HG03039 (cell line): Measurements from ENCODE around the gene TP53.

ENCODE experiments used
- ATAC-seq: cut with Tn5 transposase; IDR thresholded peaks from one replicate; pipeline ENCODE4 v1.9.1; 2021; ENCODE audit warnings: mild to moderate bottlenecking, moderate library complexity; ENCODE audit not compliant: unreplicated experiment

Gene TP53

DNA sequence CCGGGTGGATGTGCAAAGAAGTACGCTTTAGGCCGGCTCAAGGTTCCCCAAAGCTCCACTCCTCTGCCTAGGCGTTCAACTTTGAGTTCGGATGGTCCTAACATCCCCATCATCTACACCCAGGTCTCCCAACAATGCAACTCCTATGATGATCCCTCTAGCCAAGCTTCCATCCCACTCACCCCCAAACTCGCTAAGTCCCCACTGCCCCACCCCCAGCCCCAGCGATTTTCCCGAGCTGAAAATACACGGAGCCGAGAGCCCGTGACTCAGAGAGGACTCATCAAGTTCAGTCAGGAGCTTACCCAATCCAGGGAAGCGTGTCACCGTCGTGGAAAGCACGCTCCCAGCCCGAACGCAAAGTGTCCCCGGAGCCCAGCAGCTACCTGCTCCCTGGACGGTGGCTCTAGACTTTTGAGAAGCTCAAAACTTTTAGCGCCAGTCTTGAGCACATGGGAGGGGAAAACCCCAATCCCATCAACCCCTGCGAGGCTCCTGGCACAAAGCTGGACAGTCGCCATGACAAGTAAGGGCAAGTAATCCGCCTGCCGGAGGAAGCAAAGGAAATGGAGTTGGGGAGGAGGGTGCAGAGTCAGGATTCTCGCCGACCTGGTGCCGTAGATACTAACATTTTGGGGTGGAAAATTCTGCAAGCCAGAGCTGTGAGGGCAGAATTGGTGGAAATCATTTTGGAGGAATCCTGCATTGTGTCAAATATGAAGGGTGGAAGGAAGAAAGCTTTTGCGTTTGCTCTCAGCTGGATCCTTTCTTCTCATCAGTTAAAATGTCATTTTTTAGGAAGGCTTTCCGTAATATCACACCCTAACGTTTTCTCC, at the start of gene TP53:
TSS of gene TP53 (minus strand) at position 419 of the 836 bp plus-strand sequence. CDS start 10,896 bp downstream, outside the sequence.
- ATAC-seq: peak; percentile 32

DNA sequence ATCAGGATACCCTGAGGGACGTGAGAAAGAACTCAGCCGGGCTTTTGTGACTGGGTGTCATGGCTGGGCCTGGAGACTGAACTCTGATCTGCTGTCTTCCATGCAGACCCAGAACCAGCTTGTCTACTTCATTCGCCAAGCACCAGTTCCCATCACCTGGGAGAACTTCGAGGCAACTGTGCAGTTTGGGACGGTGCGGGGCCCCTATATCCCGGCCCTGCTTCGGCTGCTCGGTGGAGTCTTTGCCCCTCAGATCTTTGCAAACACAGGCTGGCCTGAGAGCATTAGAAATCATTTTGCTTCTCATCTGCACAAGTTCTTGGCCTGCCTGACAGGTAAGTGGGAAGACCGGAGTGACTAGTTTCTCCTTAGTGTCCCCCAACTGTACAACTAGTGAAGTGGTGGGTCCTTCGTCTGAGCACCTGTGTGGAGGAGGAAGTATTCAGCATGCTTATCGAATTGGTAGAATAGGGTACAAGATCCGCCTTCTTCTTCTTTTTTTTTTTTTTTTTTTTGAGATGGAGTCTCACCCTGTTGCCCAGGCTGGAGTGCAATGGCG, 45.8 kb upstream of the TP53 start:
- no peak for ATAC-seq

DNA sequence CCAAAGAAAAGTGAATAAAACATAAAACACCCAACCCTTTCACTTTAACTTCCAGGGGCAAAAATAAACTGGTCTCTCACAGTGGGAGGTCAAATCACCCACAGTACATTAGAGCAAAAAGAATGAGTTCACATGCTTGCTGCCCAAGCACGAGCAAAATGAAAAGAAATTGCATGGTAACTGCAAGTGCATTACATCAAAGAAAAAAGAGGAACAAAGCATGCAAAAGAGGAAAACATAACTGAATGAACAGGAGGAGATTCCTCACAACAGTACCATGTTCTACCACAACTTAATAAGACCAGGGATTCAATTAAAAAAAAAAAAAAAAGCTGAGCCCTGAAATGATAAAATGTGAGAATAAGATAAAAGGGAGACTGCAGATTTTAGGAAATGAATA, 42.5 kb upstream of the TP53 start:
- no peak for ATAC-seq

DNA sequence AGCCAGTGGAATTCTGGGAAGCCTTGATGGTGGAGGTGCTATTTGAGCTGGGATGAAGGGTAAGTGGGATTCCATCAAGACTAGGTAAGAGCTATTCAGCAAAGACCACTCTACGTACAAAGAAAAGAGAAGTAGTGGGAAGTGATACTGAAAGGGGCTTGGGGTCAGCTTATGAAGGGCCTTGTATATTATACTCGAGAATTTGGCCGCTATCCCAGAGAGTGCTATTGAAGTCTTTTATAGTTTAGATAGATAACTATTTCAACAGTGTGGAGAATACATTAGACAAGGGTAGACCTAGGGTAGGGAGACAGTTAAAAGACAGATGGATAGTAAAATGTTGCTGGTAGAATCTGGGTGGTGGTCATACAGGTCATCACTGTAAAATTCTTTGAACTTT, 40.6 kb upstream of the TP53 start:
- no peak for ATAC-seq

DNA sequence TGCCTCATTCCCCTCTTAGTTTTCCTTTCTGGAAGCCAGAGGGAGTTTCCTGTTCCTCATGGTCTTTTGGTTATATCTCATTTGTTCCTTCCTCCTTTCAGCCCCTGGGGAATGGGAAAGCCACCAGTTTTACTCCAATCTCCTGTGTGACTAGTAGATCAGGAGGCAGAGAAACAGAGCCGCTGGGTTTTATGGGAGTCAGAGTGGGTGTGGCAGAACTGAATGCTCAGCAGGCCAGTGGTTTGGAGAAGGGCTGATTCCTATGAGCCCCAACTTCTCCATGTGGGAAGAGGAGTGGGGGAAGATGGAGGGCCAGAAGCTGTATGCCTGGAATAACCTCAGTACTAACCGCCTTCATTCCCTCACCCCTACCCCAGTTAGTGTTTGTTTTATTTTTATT, 34.3 kb upstream of the TP53 start:
- no peak for ATAC-seq

DNA sequence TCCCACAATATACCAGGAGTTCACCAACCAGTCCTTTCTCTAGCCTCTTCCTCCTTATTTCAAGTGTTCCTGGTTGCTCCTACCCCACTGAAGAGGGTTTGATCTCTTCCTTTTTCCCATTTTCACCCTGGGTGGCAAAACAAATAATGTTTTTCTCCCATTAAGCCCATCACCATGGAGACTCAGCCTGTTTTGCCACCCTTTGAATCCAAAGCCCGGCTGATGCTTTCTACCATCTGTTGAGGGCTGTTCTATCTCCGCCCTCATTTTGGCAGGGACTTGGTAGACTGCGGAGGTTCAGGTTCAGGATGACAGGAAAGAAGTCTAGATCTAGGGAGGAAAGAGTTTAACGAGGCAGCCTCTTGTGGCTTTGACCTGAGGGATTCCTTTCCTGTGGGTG, 32.8 kb upstream of the TP53 start:
- ATAC-seq: no peak

DNA sequence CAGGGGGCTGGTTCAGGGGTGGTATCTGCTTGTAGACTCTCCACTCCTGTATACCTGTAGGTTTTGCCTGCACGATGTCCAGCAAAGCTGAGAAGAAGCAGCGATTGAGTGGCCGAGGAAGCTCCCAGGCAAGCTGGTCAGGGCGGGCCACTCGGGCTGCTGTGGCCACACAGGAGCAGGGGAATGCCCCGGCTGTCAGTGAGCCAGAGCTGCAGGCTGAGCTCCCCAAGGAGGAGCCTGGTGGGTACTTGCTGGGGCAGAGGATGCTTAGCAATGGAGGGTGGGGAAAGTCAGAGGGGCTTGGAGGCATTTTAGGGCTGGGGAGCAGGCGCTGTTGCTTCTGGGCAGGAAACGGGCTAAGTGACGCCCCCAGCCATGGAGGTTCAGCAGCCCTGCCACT, 32.4 kb upstream of the TP53 start:
- no peak for ATAC-seq

DNA sequence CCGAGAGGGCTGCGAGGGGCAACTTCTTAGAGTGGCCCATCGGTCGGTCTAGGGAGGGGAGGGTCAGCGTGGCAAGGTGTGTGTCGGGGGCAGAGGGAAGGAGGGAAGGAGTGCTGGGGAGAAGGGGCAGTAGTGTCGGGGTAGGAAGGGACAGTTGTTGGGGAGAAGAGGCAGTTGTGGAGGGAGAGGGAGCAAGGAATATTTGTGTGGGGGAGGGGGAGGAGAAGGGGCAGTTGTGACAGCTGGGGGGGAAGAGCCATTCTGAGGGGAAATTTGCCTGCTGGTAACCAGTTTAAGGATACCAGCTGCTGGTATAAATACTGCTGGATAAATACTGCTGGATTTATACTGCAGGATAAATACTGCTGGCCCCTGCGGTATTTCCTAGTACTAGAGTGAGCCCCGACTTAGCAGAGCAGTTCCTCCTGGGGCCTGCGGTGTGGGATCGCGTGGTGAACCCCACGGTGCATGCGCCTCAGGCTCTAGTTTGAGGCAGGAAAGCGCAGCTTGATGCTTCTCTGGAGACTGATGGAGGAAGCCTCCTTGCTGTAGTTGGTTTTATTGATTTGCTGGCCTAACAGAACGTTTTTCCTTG, 30.6 kb upstream of the TP53 start:
- no peak for ATAC-seq

DNA sequence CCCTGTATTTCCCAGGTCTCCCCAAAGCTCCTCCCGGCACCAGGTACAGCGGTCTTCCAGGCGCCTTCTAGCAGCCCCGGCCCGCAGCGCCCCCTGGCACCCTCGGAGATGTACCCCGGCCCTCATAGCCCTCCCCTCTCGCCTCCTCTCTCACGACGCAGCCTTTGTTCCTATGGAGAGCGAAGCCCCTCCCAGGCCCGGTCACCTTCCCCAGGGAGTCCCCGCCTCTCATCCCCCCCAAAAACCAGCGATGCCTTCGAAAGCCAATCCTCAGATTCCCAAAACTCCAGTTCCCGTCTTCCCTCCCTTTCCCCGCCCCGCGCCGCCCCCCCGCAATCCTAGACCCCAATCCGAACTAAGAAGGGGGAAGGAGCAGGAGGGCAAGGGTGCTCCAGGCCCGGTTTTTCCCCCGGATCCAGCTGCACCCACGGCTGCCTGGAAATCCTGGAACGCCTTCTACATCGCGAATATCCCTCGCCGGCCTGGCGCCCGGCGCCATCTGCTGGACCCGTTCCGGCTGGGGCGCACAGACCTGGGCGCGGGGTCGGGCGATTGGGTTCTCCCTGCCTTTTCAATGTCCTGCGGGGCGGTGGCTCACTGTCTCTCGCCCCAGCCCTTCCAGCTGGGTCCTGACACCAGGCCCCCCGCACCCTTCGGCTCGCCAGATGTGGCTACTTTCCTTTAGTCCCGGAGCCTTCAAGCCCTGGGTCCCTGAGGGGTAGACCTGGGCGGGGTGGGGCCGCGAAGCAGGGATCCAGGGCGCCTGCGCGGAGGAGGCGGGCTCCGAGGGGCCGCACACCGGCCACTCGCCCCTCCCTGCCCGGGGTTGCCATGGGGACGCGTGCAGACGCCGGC, 29.8 kb upstream of the TP53 start, which contains the start of gene DNAH2:
TSS of gene DNAH2 (plus strand) at position 844 of the 855 bp plus-strand sequence. CDS start 1,991 bp downstream, outside the sequence.
- no peak for ATAC-seq

DNA sequence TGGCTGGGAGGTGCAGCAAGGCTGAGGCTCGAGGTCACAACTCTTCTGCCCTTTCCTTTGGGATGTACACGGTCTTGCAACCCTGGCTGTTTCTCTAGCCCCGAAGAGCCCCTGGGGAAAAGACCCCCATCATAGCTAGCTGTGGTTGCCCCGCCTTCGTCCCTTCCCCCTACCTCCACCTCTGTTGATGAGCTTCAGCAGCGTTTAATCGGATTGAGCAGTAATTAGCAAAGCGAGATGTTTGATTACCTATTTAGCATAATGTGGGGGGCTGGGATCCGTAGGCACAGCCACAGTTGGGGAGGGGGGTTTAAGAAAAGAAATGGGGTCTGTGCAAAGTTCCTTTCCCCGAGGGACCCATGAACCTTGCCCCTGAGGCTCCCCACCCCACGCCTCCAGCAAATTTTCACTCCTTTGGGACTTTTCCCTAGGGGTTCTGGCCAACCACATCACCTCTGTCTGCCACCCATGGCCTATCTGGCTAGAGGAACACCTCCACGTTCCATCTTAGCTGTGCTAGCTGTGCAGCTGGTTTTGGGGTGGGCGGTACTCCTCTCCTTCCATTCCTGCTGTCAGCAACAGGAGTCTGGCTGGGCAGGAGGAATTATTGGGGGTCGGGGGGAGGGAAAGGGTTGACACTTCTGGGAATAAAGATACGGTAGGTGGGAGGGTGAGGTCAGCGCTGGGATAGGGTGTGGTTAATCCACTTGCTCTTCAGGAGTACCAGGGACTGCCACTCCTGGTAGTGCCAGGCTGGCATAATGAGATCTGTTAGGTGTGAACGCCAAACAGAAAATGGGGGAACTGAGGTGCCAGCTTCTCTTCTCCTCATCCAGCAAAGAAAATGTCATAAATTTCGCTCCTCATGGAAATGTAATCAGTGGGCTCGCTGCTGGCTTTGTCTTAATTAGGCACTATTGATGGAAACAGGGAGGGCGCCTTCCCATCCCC, 28.9 kb upstream of the TP53 start:
- no peak for ATAC-seq

DNA sequence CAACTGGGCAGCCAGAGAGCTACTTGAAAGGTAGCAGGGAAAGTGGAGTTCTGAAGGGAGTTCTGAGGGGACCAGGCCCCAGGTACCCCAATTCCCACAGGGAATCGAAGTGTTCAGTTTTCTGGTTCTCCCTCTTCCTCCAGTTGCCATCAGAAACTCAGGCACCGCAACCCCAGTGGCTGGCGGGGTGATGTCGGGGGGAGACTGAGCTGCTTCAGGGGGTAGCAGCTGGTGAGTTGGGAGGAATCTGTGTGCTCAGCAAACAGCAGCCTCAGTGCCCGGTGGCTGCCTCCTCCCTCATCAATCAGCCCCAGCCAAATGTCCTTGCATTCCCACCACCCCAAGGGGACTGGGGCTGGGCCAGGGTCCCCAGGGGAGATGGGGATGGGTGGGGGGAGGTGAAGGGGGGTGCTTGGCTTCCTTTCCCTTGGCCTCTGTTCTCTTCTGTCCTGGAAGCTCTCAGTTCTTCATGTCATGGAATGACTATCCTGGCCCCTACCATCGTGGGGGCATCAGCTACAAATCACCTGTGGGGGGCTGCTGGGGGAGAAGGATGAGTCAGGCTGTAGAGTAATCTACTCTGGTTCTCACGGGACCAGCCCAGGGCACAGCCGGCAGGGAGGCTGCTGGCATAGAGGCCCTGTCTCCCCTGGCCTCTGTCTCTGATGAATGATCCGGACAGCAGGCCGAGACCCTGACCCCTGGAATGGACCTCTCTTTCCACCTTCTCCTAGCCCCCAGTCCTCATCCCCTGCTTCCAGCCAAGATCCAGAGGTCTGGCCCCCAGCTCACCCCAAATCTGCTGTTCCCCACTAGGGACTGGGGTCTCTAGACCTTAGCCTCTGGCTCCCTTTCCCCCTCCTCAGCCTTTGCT, 27.7 kb upstream of the TP53 start:
- no peak for ATAC-seq

DNA sequence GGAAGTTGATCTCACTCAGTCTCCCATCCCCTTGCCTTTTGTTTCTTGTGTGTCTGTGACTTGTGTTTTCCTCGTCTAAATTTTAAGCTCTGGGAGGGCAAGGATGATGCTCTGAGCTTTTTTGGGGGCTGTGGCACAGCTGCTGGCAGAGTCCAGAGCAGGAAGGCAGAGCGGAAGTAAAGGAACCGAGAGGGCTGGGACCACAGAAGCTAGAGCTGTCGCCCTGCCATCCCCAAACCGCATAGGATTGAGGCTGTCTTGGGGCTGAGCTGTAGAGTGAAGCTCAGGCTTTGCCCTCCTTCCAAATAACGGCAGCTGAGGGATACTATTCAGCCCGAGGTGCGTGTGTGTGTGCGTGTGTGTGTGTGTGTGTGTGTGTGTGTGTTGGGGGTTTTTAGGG, 26.5 kb upstream of the TP53 start:
- ATAC-seq: no peak

DNA sequence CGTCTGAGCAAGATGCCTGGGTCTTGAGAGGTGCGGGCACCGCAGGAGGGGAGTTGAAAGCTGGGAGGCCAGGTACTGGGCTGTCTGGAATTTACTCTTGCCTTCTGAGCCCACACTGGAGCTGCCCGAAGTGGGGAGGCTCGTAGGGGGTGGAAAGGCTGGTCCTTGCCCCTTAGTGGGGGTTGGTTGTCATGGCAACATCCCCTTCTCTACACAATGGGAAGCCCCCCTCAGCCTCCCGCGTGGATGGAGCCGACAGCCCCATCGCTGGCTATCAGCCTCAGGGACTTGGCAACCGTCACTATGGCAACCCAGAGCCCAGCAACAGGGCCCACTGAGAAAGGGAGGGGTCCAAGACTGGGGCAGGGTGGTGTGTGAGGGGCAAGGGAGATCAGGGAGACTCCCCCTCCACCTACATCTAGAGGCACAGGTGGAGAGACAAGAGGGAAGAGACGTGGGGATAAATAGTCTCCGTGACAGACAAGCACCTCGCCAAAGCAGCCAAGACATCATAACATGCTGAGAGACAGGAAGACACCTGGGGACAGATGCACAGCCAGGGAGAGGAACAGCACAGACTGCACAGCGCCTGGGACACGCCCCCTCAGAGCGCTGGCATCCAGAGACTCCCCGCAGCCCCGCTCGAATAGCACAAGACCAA, 25.0 kb upstream of the TP53 start:
- ATAC-seq: no peak

DNA sequence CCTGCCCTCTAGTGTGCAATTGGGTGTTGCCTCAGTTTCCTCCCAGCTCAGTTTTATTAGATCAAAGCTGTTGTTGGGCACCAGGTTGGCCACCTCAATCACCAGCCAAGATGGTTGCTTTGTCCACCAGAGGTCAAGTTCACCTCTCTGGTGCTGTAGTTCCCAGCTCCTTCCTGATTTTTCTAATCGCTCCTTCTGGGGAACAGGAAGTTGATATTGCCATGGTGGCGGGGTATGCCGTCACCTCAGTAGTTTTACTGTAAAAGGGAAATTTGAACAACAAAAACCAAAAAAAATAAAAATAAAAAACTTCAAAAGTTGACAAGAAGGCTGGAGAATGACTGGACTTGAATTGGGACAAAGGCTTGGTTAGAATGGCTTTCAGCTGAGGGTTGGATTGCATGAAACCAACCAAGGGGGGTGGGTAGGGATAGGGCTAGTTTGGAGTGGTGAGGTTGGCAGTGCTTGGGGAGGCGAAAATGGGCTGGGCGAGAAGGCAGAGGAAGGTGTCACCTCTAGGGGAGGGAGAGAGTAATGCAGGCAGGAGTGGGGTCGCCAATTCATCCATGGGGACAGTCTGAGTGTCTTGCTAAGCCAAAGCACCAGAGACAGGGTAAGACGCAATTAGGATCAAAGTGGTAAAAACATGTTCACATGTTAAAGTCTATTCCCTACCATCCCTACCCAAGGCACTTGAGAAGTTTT, 23.9 kb upstream of the TP53 start:
- ATAC-seq: no peak

DNA sequence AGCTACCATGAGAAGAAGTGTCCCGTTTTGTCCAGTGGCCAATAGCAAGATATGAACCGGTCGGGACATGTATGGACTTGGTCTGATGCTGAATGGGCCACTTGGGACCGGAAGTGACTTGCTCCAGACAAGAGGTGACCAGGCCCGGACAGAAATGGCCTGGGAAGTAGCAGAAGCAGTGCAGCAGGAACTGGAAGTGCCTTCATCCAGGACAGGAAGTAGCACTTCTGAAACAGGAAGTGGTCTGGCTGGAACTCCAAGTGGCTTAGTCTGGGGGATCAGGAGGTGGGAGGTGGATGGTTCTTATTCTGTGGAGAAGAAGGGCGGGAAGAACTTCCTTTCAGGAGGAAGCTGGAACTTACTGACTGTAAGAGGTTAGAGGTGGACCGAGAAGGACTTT, 23.0 kb upstream of the TP53 start:
- no peak for ATAC-seq

DNA sequence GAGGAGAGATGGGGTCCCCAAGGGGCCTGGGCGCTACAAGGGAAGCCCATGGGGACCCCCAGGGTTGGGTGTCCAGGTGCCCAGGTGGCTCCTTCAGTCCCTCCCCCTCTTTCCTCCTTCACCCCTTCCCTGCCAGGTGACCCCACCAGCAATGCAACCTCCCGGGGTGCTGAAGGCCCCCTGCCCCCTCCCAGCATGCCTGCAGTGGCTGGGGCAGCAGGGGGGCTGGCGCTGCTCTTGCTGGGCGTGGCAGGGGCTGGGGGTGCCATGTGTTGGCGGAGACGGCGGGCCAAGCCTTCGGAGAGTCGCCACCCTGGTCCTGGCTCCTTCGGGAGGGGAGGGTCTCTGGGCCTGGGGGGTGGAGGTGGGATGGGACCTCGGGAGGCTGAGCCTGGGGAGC, 21.7 kb upstream of the TP53 start:
- ATAC-seq: no peak

DNA sequence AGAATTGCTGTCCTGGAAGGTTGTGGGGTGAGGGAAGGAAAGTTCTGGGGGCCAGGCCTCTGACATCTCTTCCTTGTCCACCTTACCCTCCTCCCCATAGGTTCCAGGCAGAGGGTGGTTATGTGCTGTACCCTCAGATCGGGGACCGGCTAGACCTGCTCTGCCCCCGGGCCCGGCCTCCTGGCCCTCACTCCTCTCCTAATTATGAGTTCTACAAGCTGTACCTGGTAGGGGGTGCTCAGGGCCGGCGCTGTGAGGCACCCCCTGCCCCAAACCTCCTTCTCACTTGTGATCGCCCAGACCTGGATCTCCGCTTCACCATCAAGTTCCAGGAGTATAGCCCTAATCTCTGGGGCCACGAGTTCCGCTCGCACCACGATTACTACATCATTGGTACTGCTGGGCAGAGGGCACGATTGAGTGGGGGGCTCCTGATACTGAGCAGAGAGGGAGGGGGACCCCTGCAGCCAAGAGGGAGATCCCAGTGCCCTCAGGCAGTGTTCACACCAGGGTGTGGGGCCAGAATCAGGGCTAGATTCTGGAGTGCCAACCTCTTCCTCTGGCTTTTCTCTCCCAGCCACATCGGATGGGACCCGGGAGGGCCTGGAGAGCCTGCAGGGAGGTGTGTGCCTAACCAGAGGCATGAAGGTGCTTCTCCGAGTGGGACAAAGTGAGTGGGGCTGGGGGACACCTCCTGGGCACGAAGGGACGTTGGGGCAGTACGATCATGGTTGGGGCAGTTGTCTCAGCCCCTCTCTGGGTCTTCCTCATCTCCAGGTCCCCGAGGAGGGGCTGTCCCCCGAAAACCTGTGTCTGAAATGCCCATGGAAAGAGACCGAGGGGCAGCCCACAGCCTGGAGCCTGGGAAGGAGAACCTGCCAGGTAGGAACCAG, 20.8 kb upstream of the TP53 start:
- ATAC-seq: no peak
